K562 (cell line): ENCODE data around the gene IL31RA. TPM values are rescaled to one million over a fixed set of nuclear protein-coding genes. Genes with fewer than 3 reads are reported as not detected.

Experiments used
- ATAC-seq: fragments of 200-7000 bp; cut with Tn5 transposase; 3 replicates; pipeline ENCODE4 v1.9.1; 2020; ENCODE audit warnings: moderate library complexity
- BruUV-seq: library from RNA; stranded (reverse); fragments of 400-500 nt; replicated peaks from 2 replicates; lab custom pipeline; 2021; lab: Mats Ljungman, UMichigan
- CTCF ChIA-PET: fragments of 300-600 bp; formaldehyde crosslinking; extraction: SDS; loops from one replicate; lab custom pipeline; 2021; ENCODE audit warnings: low intra/inter-chr PET ratio; lab: Yijun Ruan, JAX
- POLR2A ChIA-PET: fragments of 300-600, 350-650 bp; sonication (Branson Sonifier 250); formaldehyde crosslinking; extraction: SDS; loops from one replicate; lab custom pipeline; 2021; ENCODE audit warnings: antibody characterized with exemption, inconsistent platforms; lab: Yijun Ruan, JAX
- DNase-seq, 4 experiments: peaks; one replicate each; pipeline versions ENCODE4 v3.0.0 to v3.0.0-alpha.2; 2011 to 2018; ENCODE audit warnings: low spot score in 3 of 4, mixed read lengths in 3 of 4; ENCODE audit errors: extremely low read depth in 1 of 4
- FAIRE-seq: peaks from 2 replicates; lab custom pipeline; 2011; peaks lifted over from hg19 to GRCh38; lab: Jason Lieb, UNC
- H2AFZ ChIP-seq: 2 replicates; pipeline ENCODE4 v1.6.0; 2011; ENCODE audit warnings: low read depth, low read length, control low read depth, inconsistent platforms
- H3K27ac ChIP-seq: fragments of 200-600 bp; 3 replicates; pipeline ENCODE4 v1.8.0; 2011; ENCODE audit warnings: low read depth, mild to moderate bottlenecking, control low read depth, inconsistent platforms, low read length, moderate library complexity, mixed read lengths; ENCODE audit errors: extremely low read depth
- H3K27me3 ChIP-seq, 2 experiments: fragments of 300-600 bp in 1 of 2; 2 replicates in 1 of 2; 3 replicates in 1 of 2; pipeline versions ENCODE4 v1.6.0 to v1.8.0; 2011; ENCODE audit warnings: inconsistent platforms in 2 of 2, low read length in 2 of 2, mild to moderate bottlenecking in 1 of 2, mixed read lengths in 1 of 2, moderate library complexity in 1 of 2; ENCODE audit not compliant: control insufficient read depth in 2 of 2, insufficient read depth in 2 of 2
- H3K36me3 ChIP-seq: fragments of 300-600 bp; 3 replicates; pipeline ENCODE4 v1.8.0; 2011; ENCODE audit warnings: mild to moderate bottlenecking, low read length, inconsistent platforms; ENCODE audit not compliant: control insufficient read depth, insufficient read depth
- H3K4me1 ChIP-seq, 2 experiments: fragments of 200-600 bp in 1 of 2; replicated peaks in 1 of 2; 2 replicates in 1 of 2; 3 replicates in 1 of 2; pipeline versions ENCODE4 v1.5.1 to v1.8.0; 2011; ENCODE audit warnings: inconsistent platforms in 2 of 2, low read length in 2 of 2, mild to moderate bottlenecking in 1 of 2, mixed read lengths in 1 of 2, moderate library complexity in 1 of 2; ENCODE audit not compliant: control insufficient read depth in 2 of 2, insufficient read depth in 2 of 2
- H3K4me2 ChIP-seq: 2 replicates; pipeline ENCODE4 v1.6.1; 2011; ENCODE audit warnings: low read length, control low read depth, inconsistent platforms, mixed read lengths; ENCODE audit not compliant: insufficient read depth
- H3K4me3 ChIP-seq: fragments of 200-600 bp; sonication (generic), shearing (Covaris generic); 2 replicates; pipeline ENCODE4 v1.5.1; 2016; ENCODE audit warnings: control low read depth, inconsistent platforms
- H3K79me2 ChIP-seq: fragments of 200-600 bp; 3 replicates; pipeline ENCODE4 v1.8.0; 2011; ENCODE audit warnings: low read length, inconsistent platforms; ENCODE audit not compliant: control insufficient read depth, insufficient read depth
- H3K9ac ChIP-seq, 2 experiments: 2 replicates each; pipeline versions ENCODE4 v1.6.0 to v1.6.1; 2011; ENCODE audit warnings: low read depth in 2 of 2, low read length in 2 of 2, control low read depth in 1 of 2, inconsistent platforms in 1 of 2, mild to moderate bottlenecking in 1 of 2, mixed read lengths in 1 of 2; ENCODE audit not compliant: insufficient read depth in 1 of 2
- H3K9me1 ChIP-seq: one replicate; pipeline ENCODE4 v1.6.0; 2011; ENCODE audit warnings: inconsistent platforms, mild to moderate bottlenecking, low read length, moderate library complexity; ENCODE audit not compliant: control insufficient read depth, insufficient read depth
- H3K9me3 ChIP-seq: replicated peaks from 2 replicates; pipeline ENCODE4 v1.5.1; 2011; ENCODE audit warnings: low read depth, low read length, inconsistent platforms; ENCODE audit not compliant: control insufficient read depth, insufficient read depth
- H4K20me1 ChIP-seq: replicated peaks from 2 replicates; pipeline ENCODE4 v1.6.1; 2011; ENCODE audit warnings: low read length, inconsistent platforms, mixed read lengths; ENCODE audit not compliant: control insufficient read depth, insufficient read depth
- ATF1 ChIP-seq, 2 experiments: fragments of 450-650 bp in 1 of 2; IDR thresholded peaks; 2 replicates each; pipeline ENCODE4 v1.6.1; 2016; ENCODE audit warnings: missing compliant biosample characterization in 1 of 2, missing genetic modification characterization in 1 of 2
- CBX2 ChIP-seq: fragments of 200-600 bp; sonication (generic); IDR thresholded peaks from one replicate; pipeline ENCODE4 v1.6.1; 2012; ENCODE audit warnings: mild to moderate bottlenecking, low read length, inconsistent platforms; ENCODE audit not compliant: insufficient read depth, poor library complexity, severe bottlenecking
- ERF ChIP-seq: fragments of 450-650 bp; formaldehyde crosslinking; IDR thresholded peaks from 2 replicates; pipeline ENCODE4 v1.4.0; 2020; ENCODE audit warnings: mild to moderate bottlenecking, mixed read lengths
- JUNB ChIP-seq: fragments of 450-650 bp; formaldehyde crosslinking; conservative IDR thresholded peaks from 2 replicates; pipeline ENCODE4 v1.4.0; 2020; ENCODE audit warnings: mild to moderate bottlenecking
- MCM2 ChIP-seq: fragments of 450-650 bp; IDR thresholded peaks from 2 replicates; pipeline ENCODE4 v1.6.1; 2017; ENCODE audit warnings: low read depth, mild to moderate bottlenecking
- MITF ChIP-seq: IDR thresholded peaks from 2 replicates; pipeline ENCODE4 v1.6.1; 2014; ENCODE audit warnings: antibody characterized with exemption
- NKRF ChIP-seq: fragments of 450-650 bp; IDR thresholded peaks from 2 replicates; pipeline ENCODE4 v1.6.1; 2016; ENCODE audit warnings: borderline replicate concordance
- RFX7 ChIP-seq: fragments of 250-450 bp; sonication (Bioruptor Pico); IDR thresholded peaks from 2 replicates; pipeline ENCODE4 v1.5.1; 2021; ENCODE audit warnings: mild to moderate bottlenecking
- TFE3 ChIP-seq: fragments of 450-650 bp; formaldehyde crosslinking; IDR thresholded peaks from 2 replicates; pipeline ENCODE4 v1.4.0; 2020; ENCODE audit warnings: mild to moderate bottlenecking, mixed read lengths
- ZKSCAN3 ChIP-seq: fragments of 250-450 bp; sonication (Bioruptor Pico); IDR thresholded peaks from 2 replicates; pipeline ENCODE4 v1.4.0; 2020
- ZNF134 ChIP-seq: fragments of 250-450 bp; sonication (Bioruptor Pico); conservative IDR thresholded peaks from 2 replicates; pipeline ENCODE4 v1.4.0; 2020
- ZNF224 ChIP-seq: sonication (generic); formaldehyde crosslinking; IDR thresholded peaks from 2 replicates; pipeline ENCODE4 v1.8.0; 2022; ENCODE audit warnings: mild to moderate bottlenecking, missing genetic modification reagents
- ZNF57 ChIP-seq: fragments of 450-650 bp; formaldehyde crosslinking; IDR thresholded peaks from 2 replicates; pipeline ENCODE4 v1.4.0; 2020; ENCODE audit warnings: mild to moderate bottlenecking, moderate library complexity
- WGBS: fragments of 100-300 bp; shearing (Covaris generic); methylation state at CpG from one replicate; pipeline ENCODE4 v1.1.6; 2016; ENCODE audit warnings: low coverage, mixed read lengths; ENCODE audit not compliant: insufficient coverage; ENCODE audit errors: missing lambda C conversion rate; 5-methylcytosine and 5-hydroxymethylcytosine counted together
- in situ Hi-C: fragments of 300-500 bp; cut with MboI; formaldehyde crosslinking; loops from 4 replicates; pipeline ENCODE4 v1.15.0; 2018; ENCODE audit warnings: inconsistent platforms, mixed read lengths
- intact Hi-C: fragments of 100-400 bp; cut with micrococcal nuclease; formaldehyde crosslinking; loops from 2 replicates; pipeline ENCODE4 v1.14.2; 2022
- polyA plus RNA-seq, 8 experiments: library from polyadenylated mRNA; depleted of rRNA in 4 of 8; stranded (reverse) in 5 of 8; unstranded in 3 of 8; fragments of >200 nt; fragmentation: Nextera tagmentation in 2 of 8; fragmentation: Illumina TruSeq in 1 of 8; extraction: Ambion mirVana in 2 of 8; extraction: Trizol in 1 of 8; gene quantifications; 2 replicates each; pipeline versions ENCODE4 v1.2.1 to v1.2.3, GENCODE V29; 2011 to 2014; ENCODE audit warnings: inconsistent platforms in 1 of 8, missing spikeins in 1 of 8
- total RNA-seq, 7 experiments: library from RNA; depleted of rRNA in 6 of 7; stranded (reverse); fragments of >200 nt in 6 of 7; fragmentation: Illumina TruSeq in 2 of 7; extraction: Trizol in 2 of 7; gene quantifications; 2 replicates each; pipeline versions ENCODE4 v1.2.1 to v1.2.3, GENCODE V29; 2011 to 2021; ENCODE audit warnings: low replicate concordance in 1 of 7

Gene IL31RA
- total and polyA plus RNA-seq, 9 of the 15 experiments (the other 6 are each of a cell fraction or from before 2014, with no cell fraction given) = not detected

- TF ChIP-seq MITF = no peak
- no peak for TF ChIP-seq ZNF134 (CRISPR knock-in tag)
- TF ChIP-seq NKRF = no peak
- no peak for TF ChIP-seq JUNB (CRISPR knock-in tag)
- TF ChIP-seq MCM2 = no peak
- no peak for TF ChIP-seq ZNF57 (CRISPR knock-in tag)
- TF ChIP-seq ATF1 (CRISPR knock-in tag; IDR thresholded peaks at IDR 0.05) = no peak
- no peak for TF ChIP-seq ATF1 (tag; IDR thresholded peaks at IDR 0.05)
- no peak for TF ChIP-seq ERF (CRISPR knock-in tag)
- no peak for TF ChIP-seq ZNF224 (CRISPR knock-in tag)
These were observed 15.0 kb upstream of the IL31RA start (continued) for GRCh38 chr5:55836191-55836590.

GRCh38 chr5:55841976-55842375 lies 9.2 kb upstream of the IL31RA start:
- H3K36me3 ChIP-seq = no peaks in the 10 kb centered on the region
- peaks cover 3 to 8% of the 10 kb centered on the region in 2 experiments; a peak in 4 of 5 replicates for H3K27me3 ChIP-seq
- H3K27ac ChIP-seq = no peak overlapping the region
- intact Hi-C loops = no loop called here
- no peak overlapping the region for H2AFZ ChIP-seq
- WGBS = 0% methylated on average over 2 of the region's 2 CpGs
- H3K4me2 ChIP-seq = no peak overlapping the region
- no peaks in the 10 kb centered on the region for H3K9me3 ChIP-seq
- H3K4me3 ChIP-seq = no peak overlapping the region
- FAIRE-seq (no peak), DNase-seq (no peak), ATAC-seq (no peak)
- no TSS peak for BruUV-seq
- H3K9me1 ChIP-seq = no peaks in the 10 kb centered on the region
- H4K20me1 ChIP-seq = no peaks in the 10 kb centered on the region
- no peaks in the 10 kb centered on the region for H3K79me2 ChIP-seq
- TF ChIP-seq ZKSCAN3 (CRISPR knock-in tag) (no peak), TFE3 (peak; percentile 72), CBX2 (no peak), RFX7 (no peak)
- H3K4me1 ChIP-seq = no peaks in the 10 kb centered on the region
- ChIA-PET POLR2A (interaction anchor here (0.6 kb wide), 2 partner anchors 66 to 517 kb away, joined by 3 to 4 read pairs; no protein-coding TSS in a partner anchor), CTCF (no interaction called here)
- no peak overlapping the region for H3K9ac ChIP-seq
- in situ Hi-C loops = no loop called here
